NCI-H128 (cell line): ENCODE data around the gene CLDN34.

ENCODE experiments used
- DNase-seq: peaks from one replicate; lab custom pipeline; 2025; ENCODE audit not compliant: unreplicated experiment; lab: John Stamatoyannopoulos, UW

The CLDN34 gene

GRCh38 chrX:10015723-10016518 lies 48.8 kb downstream of the CLDN34 start:
- DNase-seq: no peak

DNA sequence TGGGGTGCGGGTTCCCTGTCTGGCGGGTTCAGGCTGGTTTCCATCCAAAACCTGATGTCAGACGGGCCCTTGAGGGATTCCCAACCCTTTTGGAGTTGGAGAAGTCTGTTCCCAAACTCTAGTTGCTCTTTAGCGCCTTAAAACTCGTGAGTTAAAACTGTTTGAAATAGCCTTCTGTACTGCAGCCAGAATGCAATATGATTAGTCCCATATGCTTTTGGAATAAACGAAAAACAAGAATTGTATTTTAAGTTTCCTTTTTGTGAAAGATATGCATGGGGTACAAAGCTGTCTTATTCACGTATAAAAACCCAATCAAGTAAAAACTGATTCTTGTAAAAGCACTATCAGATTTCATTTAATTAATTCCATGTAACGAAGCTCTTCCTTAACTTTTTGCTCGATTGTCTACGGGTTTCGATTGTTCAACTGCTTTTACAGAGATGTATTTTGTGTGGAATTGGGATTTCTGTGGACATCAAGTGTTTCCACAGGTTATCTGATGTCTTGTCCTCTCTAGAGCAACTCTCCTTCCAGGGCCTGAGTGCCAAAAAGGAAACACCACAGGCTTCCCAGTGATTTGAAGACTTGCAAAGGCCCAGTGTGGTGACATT lies 49.5 kb downstream of the CLDN34 start:
- no peak for DNase-seq

- no peak for DNase-seq
Observed at GRCh38 chrX:10017872-10018271, 50.7 kb downstream of the CLDN34 start.
